Inflammatory macrophage (primary cell): Measurements from ENCODE around the gene ALOXE3.
"Not testable (repeated sequence)": the region's sequence is repeated elsewhere in the genome, so short reads cannot be mapped to it uniquely, and the experiment has no call there.

Experiments
- DNase-seq, 2 donors: peaks; one replicate each; pipeline ENCODE4 v3.0.0-alpha.2; 2020 to 2022

ALOXE3 gene

GRCh38 chr17:8091033-8091687 is 27.2 kb downstream of the ALOXE3 start:
- DNase-seq: no peak

GRCh38 chr17:8089728-8090127 is 28.6 kb downstream of the ALOXE3 start:
- DNase-seq: no peak

GRCh38 chr17:8087952-8088230 is 30.4 kb downstream of the ALOXE3 start:
- no peak for DNase-seq

GRCh38 chr17:8087075-8087951 is 31.0 kb downstream of the ALOXE3 start, which contains the start of gene ALOX12B:
Gene ALOX12B, minus strand, starts transcription at chr17:8087716. Its CDS starts 274 bp downstream, at chr17:8087442.
- DNase-seq: no peak

- DNase-seq: no peak
Observed at GRCh38 chr17:8084250-8084649, 34.1 kb downstream of the ALOXE3 start.

- no peak for DNase-seq
Observed at GRCh38 chr17:8082292-8082691, 36.0 kb downstream of the ALOXE3 start.

GRCh38 chr17:8081876-8082275 is 36.4 kb downstream of the ALOXE3 start:
- DNase-seq: no peak

- no peak for DNase-seq
Observed at GRCh38 chr17:8080799-8081219, 37.5 kb downstream of the ALOXE3 start.

- DNase-seq: no peak
Observed at GRCh38 chr17:8080208-8080798, 38.0 kb downstream of the ALOXE3 start.

- peak; percentile 43 to 59 for DNase-seq
Observed at GRCh38 chr17:8079291-8080207, 38.8 kb downstream of the ALOXE3 start.

- DNase-seq: not testable (repeated sequence)
Observed at GRCh38 chr17:8077939-8078338, 40.4 kb downstream of the ALOXE3 start.

- DNase-seq: no peak
Observed at GRCh38 chr17:8076502-8077266, 41.6 kb downstream of the ALOXE3 start.

GRCh38 chr17:8075574-8076342 is 42.6 kb downstream of the ALOXE3 start:
- DNase-seq: no peak

- no peak for DNase-seq
Observed at GRCh38 chr17:8075081-8075480, 43.2 kb downstream of the ALOXE3 start.

- DNase-seq: no peak
Observed at GRCh38 chr17:8074554-8074953, 43.8 kb downstream of the ALOXE3 start.

- DNase-seq: peak; percentile 61 to 75
Observed at GRCh38 chr17:8073627-8074484, 44.5 kb downstream of the ALOXE3 start.

- no peak for DNase-seq
Observed at GRCh38 chr17:8072729-8073461, 45.4 kb downstream of the ALOXE3 start.

GRCh38 chr17:8072341-8072728 is 46.0 kb downstream of the ALOXE3 start:
- DNase-seq: no peak

- DNase-seq: no peak
Observed at GRCh38 chr17:8071496-8071895, 46.8 kb downstream of the ALOXE3 start.

GRCh38 chr17:8069587-8069860 is 48.8 kb downstream of the ALOXE3 start:
- DNase-seq: no peak
